Islet precursor cell (in vitro differentiated cells): ENCODE measurements around the gene RNPEPL1.

ENCODE experiments used
- DNase-seq: peaks from one replicate; pipeline ENCODE4 v3.0.0-alpha.2; 2018

RNPEPL1 gene

DNA sequence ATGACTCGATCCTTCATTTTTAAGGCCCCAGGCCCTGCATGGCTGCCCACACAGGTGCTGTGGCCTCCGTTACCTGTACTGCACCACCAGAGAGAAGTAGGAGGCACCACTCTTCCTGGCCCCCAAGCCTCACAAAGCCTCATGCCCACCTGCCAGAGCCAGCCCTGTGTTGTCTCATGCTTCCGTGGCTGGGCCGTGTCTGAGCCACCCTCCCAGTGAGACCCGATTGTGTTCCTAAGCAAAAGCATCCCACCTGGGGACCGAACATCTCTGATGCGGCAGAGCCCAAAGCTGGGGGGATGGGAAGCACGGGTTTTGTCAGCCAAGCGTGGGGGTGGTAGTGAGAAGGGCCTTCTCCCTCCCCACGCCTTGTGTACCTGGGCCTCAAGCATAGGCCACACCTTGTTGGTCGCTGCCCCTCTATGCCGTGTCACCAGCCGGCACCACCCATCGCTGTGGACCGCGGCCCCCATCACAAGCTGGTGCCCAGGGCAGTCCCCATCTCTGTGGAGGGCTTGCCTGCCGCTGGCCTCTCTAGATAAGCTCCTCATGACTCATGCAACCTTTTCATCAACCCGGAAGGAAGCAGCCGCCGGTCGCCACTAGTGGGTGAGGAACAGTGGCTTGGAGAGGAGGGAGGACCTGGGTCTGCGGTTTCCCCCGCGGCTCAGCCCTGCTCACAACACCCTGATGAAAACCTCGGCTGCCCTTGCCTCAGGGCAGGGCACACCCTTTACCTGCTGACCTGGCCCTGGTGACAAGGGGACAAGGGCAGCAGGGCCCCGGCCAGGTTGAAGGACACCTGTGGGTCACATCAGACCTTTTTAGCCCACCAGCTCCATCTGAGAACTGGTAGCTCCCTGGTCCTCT lies 2.7 kb upstream of the RNPEPL1 start:
- DNase-seq = peak; percentile 87

DNA sequence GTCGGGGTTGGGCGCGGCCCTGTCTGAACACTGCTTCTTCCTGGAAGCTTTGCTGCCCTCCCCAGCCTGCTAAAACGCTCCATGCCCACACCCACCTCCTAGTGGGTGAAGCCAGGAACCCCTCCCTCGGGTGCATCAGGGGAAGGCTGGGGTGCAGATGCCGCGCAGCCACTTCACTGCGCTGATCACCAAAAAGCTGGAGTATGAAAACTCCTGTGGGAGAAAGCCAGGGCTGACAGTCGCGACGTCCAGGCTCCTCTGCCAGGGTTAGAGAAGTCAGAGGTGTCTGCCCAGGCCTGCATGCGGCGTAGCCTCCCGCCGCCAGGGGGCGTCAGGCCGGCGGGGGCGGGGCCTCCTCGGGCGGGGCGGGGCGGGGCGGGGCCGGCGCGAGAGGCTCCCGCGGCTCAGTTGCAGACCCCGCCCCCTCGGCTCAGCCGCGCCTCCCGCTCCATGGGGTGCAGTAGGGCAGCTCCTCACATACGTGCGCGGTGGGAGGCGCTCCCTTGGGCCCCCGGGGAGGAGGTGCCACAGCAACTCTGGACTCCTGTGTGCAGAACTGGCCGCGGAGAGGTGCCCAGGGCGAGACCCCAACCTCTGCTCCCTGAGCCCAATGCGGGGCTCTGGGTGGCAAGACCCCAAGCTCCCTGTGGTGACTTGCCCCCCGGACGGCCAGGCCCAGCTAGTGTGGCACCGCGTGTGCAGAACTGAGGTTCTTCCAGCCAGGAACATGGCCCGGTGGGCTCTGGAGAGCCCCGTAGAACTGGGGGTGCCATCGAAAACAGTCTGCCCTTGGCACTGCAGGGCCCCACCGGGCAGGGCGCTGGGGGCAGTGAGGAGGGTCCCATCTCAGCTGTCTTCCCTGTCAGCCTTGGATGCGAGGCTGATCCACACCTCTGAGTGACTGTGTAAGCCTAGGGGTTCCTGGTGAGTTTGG lies 1.8 kb upstream of the RNPEPL1 start:
- DNase-seq = peak; percentile 89

DNA sequence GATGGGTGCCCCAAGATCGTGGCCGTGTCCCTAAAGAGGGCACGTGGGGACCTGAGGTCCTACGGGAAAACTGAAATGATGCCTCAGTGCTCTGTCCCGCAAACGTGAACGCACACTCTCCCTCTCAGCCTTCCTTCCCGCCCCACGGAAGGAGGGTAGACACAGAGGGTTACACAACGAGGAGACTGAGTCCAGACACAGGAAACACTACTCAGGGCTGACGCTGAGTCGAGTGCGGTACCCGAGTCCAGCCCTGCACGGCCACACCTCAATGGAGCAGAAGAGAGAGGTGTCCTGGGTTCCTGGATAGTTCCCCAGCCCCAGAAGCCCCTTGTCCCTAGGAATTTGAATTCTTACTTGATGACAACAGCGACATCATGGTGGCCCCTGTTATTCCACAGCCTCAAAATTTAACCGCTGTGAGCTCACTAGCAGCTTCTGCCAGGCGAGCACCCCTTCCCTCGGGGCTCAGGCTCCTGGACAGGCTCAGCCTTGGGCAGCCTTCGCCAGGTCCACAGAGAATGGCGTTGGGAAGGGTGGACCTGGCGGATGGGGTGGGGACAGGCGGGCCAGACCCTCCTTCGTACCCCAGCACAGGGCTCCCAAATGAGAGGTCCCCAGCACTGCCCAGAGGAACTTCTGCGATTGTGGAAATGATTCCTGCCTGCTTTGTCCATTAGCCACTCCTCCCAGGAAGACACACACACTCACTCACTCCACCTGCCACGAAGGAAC lies 980 bp upstream of the RNPEPL1 start:
- peak; percentile 45 for DNase-seq

DNA sequence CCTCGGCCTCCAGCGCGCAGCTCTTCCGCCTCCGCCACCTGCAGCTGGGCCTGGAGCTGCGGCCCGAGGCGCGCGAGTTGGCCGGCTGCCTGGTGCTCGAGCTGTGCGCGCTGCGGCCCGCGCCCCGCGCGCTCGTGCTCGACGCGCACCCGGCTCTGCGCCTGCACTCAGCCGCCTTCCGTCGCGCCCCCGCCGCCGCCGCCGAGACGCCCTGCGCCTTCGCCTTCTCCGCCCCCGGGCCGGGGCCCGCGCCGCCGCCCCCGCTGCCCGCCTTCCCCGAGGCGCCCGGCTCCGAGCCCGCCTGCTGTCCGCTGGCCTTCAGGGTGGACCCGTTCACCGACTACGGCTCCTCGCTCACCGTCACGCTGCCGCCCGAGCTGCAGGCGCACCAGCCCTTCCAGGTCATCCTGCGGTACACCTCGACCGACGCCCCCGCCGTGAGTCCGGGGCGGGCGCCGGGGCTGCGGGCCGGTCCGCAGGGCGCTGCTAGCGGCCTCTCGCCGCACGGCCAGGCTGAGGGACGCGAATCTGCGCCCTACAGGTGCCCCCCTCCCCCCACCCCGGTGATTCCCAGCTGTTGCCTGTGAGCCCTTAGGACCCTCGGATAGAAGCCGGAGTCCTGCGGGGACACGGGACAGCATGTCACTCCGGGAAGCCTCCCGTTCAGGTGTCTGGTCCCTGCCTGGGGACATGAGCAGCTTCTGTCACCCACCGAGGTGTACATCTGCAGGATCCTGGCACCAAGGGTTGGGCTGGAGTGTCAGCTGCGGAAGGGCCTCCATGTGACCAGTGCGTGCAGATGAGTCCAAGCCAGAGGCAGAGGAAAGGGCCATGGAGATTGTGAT lies 616 bp downstream of the RNPEPL1 start:
- no peak for DNase-seq

DNA sequence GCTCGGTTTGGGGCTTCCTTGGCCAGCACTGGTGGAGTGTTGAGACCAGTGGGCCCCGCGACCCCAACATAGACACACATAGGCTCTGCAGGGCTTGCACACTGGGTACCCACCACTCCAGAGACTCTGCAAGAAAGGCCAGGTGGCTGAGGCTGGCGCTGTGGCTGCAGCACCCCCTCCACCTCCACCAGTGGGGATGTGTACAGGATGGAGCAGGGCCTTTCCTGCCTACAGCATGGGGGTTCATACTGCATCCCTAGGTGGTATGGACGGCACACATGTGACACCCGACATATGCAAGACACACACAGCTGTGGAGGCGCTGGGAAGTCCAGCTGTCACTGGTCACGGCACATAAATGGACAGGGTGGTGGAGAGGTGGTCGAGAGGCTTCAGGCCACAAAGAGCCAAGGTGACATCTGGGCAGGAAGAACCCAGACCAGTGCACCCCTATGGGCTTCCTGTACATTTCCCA lies 1.3 kb downstream of the RNPEPL1 start:
- DNase-seq = no peak

DNA sequence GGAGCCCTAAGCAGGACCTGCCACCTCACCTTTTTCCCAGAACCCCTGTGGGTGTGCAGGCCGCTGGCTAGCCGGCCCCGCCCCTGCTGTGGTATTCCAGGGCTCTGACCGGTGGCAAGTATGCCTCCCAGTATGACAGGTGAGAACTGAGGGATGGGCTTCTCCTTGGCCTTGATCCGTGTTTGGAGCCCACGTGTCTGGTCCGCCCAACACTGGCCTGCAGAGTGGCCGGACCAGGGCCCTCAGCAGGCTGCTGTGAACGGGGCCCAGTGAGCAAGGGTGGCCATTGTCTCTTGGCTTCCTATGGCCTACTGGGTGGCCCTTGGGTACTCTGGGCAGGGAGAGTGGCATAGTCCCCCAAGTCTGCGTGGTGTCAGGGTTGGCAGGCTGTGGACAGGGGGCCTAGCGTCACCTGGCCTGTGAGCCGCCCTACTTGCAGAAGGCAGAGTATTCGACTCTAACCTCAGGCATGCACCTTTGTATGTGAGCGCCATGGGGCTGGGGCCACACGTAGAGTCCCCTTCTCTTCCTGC lies 1.8 kb downstream of the RNPEPL1 start:
- DNase-seq = no peak

DNA sequence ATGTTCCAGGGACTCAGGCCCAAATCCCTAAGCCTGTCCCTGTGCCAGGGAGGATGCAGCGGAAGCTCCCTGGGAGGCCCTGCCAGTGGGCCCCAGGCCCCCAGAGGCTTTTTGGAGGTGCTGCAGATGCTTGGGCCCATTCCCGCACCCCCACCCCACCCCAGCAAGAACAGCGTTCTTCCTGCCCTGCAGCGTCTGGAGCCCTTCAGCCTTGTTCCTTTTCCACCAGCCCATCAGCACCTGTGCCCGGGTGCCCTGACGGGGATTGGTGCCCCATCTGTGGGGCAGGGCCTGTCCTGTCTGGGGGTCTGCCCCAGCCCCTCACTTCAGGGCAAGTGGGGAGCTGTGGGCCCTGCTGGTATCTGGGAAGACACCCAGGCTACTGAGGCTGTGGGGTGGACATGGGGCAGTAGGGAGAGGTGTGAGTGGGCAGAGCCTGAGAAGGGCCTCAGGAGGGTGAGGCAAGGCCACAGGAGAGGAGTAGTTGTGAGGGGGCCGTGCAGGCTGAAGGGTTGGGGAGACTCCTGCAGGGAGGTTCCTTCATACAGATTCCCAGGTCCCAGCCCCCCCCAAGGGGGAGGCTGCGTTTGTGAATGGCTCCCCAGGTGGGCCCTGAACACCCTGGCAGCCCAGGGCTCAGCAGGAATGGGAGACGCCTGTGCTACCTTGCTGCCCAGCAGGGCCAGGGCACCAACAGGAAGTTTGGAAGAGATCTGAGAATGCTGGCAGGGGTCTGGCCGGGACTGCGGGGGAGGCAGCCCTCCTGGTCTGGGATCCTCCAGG lies 2.4 kb downstream of the RNPEPL1 start:
- no peak for DNase-seq

DNA sequence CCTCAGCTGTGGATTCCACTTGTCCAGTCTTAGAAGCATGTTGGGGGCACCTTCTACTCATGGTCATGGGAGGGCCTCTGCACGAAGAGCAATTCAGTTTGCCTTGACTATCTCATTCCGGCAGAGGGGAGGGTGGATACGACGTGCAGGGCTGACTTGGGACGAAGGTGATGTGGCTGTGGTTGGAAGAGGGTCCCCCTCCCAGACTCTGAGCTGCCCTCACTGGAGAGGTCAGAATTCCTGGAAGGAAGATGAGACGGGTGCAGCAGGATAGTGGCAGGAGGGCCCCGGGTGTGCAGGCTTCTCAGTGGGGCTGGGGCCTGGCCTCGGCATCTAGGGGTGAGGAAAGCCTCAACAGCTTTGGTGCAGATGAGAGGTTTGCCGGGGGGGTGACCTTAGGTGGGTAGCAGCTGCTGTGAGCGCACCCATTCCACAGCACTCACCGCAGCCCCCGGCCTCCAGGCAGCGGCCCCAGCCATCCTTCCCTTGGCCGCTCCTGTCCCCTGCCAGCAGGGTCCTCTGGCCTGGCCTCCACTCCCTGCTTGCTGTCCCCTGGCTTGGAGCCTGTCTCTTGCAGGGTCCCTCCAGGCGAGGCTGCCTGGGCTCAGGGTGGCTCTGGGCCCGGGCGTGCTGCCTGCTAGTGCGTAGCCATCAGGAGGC lies 3.2 kb downstream of the RNPEPL1 start:
- no peak for DNase-seq

DNA sequence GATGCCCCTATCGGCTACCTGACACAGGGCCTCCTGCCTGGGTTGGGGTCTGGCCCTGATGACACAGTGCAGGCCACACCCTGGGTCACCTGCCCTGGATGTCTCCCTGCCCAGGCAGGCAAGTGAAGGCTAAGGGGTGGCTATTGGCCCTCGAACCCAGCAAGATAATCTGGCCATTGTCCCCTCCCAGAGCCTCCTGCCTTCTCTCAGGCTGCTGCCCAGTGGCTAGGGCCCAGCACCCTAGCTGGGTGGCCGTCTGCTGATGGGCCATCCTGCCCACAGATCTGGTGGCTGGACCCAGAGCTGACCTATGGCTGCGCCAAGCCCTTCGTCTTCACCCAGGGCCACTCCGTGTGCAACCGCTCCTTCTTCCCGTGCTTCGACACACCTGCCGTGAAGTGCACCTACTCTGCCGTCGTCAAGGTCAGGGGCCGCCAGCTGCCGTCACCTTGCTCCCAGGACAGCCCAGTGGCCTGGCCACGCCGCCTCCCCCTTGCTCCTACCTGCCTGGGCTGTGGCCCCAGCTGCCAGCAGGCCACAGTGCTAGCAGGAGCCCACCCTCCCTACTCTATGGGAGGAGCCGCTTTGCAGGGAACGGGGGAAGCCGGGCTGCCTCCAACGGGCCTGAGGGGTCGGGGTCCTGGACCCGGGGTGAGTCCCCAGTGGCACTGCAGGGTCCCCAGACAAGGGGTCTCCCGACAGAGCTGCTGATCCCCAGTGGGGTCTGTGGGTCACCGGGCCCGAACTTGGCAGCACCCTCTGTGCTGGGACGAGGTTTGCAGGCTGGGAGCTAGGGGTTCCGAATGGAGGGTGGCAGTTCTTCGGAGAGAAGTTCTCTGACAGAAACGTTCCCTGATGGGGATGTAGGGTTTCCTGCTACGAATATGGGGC lies 4.1 kb downstream of the RNPEPL1 start:
- DNase-seq = no peak

DNA sequence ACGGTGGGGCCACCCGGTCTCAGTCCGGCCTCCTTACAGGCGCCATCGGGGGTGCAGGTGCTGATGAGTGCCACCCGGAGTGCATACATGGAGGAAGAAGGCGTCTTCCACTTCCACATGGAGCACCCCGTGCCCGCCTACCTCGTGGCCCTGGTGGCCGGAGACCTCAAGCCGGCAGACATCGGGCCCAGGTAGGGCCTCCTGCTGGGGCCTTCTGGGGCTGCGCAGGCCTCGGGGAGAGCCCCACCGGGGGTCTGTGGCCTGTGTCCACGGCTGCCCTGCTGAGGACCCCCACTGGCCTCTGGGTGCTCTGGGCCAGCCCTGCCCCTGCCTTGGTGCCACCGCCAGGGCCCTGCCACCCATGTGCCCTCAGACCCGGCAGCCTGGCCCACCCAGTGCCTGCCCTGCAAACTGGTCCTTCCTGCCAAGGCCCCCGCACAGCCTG lies 4.8 kb downstream of the RNPEPL1 start:
- DNase-seq = no peak

DNA sequence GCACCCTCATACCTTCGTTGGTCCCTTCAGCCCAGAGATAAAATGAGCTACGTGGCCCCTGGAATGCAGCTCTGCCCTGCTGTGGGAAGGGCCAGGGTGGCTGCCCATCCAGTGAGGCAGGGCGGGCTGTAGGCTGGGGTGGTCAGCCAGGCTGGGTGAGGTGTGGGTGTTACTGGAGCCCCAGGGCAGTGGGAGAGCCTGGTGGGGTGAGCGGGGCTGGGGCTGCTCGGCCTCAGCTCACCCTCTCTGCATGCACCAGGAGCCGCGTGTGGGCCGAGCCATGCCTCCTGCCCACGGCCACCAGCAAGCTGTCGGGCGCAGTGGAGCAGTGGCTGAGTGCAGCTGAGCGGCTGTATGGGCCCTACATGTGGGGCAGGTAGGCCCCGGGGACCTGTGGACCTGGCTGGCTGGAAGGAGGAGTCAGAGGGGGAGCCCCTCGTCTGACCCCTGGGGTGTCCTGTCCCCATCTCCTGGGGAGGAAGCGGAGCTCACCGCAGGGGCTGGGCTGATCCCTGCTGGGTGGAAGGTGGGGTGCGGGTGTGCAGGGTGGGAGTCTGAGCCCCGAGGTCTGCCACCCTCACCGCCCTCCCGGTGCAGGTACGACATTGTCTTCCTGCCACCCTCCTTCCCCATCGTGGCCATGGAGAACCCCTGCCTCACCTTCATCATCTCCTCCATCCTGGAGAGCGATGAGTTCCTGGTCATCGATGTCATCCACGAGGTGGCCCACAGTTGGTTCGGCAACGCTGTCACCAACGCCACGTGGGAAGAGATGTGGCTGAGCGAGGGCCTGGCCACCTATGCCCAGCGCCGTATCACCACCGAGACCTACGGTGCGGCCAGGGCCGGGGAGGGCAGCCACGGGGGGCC lies 5.5 kb downstream of the RNPEPL1 start:
- DNase-seq = no peak

DNA sequence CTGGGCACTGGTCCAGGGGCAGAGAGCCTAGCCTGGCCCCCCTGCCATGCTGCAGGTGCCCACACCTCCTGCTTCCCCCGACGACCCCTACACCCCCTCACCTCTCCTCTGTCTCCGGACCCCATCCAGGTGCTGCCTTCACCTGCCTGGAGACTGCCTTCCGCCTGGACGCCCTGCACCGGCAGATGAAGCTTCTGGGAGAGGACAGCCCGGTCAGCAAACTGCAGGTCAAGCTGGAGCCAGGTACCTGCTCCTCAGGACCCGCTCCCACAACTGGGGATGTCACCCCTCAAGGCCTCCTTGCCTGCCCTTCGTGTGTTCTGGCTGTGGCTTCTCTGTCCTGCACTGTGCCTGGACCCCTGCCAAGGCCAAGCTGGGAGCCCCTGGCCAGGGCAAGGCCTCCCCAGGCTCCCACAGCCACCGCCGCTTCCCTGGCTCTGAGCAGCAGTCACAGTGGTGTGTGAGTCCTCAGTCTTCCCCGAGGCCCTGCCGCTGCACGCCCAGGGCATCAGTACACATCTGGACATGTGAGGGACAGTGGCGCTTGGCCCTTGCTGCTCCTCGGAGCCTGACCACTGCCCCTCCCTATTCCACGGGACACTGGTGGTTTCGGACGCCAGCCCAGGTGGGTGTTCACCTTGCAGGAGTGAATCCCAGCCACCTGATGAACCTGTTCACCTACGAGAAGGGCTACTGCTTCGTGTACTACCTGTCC lies 6.3 kb downstream of the RNPEPL1 start:
- no peak for DNase-seq

DNA sequence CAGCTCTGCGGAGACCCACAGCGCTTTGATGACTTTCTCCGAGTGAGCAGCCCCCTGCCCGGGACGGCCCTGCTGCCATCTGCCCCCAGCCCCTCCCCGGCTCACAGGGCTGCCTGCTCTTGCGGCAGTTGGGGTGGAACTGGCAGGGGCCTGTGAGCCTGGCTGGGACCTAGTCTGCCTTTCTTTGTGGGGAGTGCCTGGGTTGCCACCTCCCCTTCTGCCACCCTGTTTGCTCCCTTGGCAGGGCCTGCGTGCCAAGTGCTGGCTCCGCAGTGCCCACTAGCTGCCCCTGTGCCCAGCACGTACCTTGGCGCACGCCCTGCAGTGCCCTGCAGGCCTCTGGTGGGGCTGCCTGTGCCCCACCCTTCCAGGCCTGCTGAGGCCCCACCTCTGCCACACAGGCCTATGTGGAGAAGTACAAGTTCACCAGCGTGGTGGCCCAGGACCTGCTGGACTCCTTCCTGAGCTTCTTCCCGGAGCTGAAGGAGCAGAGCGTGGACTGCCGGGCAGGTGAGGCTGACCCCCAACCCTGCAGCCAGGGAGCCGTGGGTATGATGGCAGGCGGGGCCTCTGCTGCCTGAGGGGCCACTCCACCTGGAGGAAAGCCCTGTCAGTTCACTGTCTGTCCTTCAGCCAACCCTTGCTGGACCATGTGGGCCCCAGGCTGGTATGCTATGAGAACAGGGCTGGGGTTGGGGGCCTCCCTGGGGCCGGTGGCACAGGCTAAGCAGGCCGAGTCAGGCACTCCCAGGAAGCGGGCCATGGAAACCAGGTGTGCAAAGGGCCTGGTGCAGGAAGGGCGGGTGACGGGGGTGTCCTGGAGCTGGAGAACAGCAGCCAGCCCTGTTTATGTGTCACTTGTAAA lies 7.0 kb downstream of the RNPEPL1 start:
- no peak for DNase-seq

DNA sequence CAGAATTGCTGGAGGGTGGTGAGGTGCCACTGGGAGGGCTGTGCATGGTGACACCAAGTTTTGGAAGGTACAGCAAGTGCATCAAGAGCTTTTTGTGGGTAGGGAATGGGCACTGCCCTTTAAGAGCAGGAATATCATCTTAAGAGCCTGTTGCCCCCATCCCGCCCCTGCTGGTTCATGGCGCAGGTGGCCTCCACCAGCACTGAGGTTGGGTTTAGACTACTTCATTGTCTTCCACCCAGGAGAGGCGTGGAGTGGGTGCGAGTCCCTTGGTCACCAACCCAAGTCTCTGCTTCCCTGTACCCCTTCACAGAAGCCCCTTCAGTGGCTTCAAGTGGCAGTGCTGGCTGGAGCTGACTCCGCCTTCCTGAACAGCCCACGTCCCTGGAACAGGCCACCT lies 7.8 kb downstream of the RNPEPL1 start:
- no peak for DNase-seq

DNA sequence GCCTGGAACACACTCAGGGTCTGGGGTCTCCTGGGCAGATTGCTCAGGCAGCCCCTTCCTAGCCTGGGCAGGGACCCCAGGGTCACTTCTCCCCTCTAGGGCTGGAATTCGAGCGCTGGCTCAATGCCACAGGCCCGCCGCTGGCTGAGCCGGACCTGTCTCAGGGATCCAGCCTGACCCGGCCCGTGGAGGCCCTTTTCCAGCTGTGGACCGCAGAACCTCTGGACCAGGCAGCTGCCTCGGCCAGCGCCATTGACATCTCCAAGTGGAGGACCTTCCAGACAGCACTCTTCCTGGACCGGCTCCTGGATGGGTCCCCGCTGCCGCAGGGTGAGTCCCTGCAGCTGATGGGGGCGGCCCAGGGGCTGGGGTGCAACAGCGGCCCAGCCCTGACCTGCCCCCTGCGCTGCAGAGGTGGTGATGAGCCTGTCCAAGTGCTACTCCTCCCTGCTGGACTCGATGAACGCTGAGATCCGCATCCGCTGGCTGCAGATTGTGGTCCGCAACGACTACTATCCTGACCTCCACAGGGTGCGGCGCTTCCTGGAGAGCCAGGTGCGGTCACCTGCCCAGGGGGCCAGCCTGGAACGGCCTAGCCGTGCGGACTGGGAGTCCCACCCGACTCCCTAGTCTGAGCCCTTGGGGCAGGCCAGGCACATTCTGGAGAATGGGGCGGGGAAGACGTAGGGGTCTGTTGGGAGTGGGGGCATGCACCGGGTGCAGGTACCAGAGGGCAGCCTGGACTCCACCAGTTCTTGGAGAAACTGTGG lies 8.3 kb downstream of the RNPEPL1 start:
- no peak for DNase-seq
